HAP-1 (cell line): ENCODE data around the gene PRKCH.
"Not testable (repeated sequence)": the region's sequence is repeated elsewhere in the genome, so short reads cannot be mapped to it uniquely, and the experiment has no call there.

Experiments
- DNase-seq, 2 experiments: peaks; one replicate each; pipeline ENCODE4 v3.0.0-alpha.2; 2016 to 2020; ENCODE audit warnings: low spot score in 2 of 2
- H3K27me3 ChIP-seq: fragments of 250-450 bp; sonication (Bioruptor Pico); 2 replicates; pipeline ENCODE4 v1.5.1; 2020; ENCODE audit warnings: low read depth, mild to moderate bottlenecking, moderate library complexity
- H3K36me3 ChIP-seq: fragments of 250-450 bp; sonication (Bioruptor Pico); replicated peaks from 2 replicates; pipeline ENCODE4 v1.5.1; 2020; ENCODE audit warnings: mild to moderate bottlenecking
- H3K4me1 ChIP-seq: fragments of 250-450 bp; sonication (Bioruptor Pico); 2 replicates; pipeline ENCODE4 v1.5.1; 2020; ENCODE audit warnings: mild to moderate bottlenecking
- H3K4me3 ChIP-seq: fragments of 250-450 bp; sonication (Bioruptor Pico); 2 replicates; pipeline ENCODE4 v1.5.1; 2020; ENCODE audit warnings: mild to moderate bottlenecking, moderate library complexity
- H3K9me3 ChIP-seq: fragments of 250-450 bp; sonication (Bioruptor Pico); 2 replicates; pipeline ENCODE4 v1.5.1; 2020; ENCODE audit warnings: mild to moderate bottlenecking, moderate library complexity
- in situ Hi-C: fragments of 300-500 bp; cut with MboI; formaldehyde crosslinking; loops from 3 replicates; pipeline ENCODE4 v1.14.3; 2020; ENCODE audit warnings: low sequenced_read_pairs, inconsistent platforms, mixed read lengths

PRKCH gene

DNA sequence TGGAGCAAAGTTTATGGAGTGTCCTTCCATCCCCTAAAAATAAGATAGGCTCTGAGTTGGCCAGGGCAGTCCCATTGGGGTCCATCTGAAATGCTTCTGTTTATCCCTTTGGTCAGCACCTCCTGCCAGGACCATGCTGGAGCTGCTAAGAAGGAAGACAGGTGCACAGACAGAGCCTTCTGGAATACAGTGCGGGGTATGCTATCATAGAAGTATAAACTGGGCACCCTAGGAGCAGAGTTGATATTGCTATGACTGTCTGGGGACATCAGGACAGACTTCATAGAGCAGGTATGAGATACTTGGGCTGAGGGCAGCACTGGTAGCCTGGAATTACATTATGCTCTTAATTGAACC, 203.5 kb downstream of the PRKCH start:
- peaks cover 15% of the 10 kb centered on the region for H3K4me1 ChIP-seq
- peaks cover 4% of the 10 kb centered on the region for H3K9me3 ChIP-seq
- peaks cover 84% of the 10 kb centered on the region for H3K27me3 ChIP-seq
- DNase-seq, result no peak
- no peaks in the 10 kb centered on the region for H3K36me3 ChIP-seq
- in situ Hi-C loops, result no loop called here
- H3K4me3 ChIP-seq, result no peak overlapping the region

DNA sequence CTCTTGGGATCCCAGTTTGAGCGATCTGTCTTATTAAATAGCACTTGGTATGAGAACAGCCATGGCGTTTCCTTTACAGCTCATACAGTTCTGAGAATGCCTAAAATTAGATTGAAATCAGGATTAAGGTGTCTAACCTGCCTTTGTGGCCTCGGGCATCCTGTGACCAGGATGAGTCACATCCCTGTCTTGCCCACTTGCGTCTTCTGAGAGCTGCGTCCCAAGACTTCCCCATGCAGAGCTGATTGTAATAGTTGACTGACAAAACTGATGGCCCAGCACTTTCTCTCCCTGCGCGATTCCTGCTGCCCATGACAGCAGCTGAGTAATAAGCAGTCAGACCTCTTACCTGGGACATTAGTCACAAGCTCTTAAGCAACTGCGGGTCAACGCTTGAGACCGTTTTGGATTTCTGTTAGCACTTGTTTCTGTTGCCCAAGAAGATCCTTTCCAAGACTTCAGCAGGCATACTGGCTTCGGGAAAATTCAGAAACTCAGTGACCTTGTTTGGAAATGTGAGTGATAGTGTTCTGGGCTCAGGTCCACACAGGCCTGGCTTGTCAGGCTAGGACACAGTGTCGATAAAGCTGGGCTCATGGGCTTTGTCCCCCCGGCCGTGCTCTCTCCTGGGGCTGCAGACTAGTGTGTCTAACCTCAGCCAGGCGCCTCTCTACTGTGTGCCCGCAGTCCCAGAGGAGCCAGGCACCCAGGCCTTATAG, 204.1 kb downstream of the PRKCH start:
- no peaks in the 10 kb centered on the region for H3K36me3 ChIP-seq
- no peak overlapping the region for H3K4me3 ChIP-seq
- no peak for DNase-seq
- in situ Hi-C loops, result no loop called here
- H3K27me3 ChIP-seq, result peaks cover 84% of the 10 kb centered on the region
- peaks cover 15% of the 10 kb centered on the region for H3K4me1 ChIP-seq
- H3K9me3 ChIP-seq, result peaks cover 4% of the 10 kb centered on the region

- no peak overlapping the region for H3K4me3 ChIP-seq
- peaks cover 4% of the 10 kb centered on the region for H3K9me3 ChIP-seq
- peaks cover 84% of the 10 kb centered on the region for H3K27me3 ChIP-seq
- H3K36me3 ChIP-seq, result no peaks in the 10 kb centered on the region
- DNase-seq, result no peak
- peaks cover 15% of the 10 kb centered on the region for H3K4me1 ChIP-seq
- in situ Hi-C loops, result no loop called here
These were observed 205.3 kb downstream of the PRKCH start for GRCh38 chr14:61526405-61527312.

DNA sequence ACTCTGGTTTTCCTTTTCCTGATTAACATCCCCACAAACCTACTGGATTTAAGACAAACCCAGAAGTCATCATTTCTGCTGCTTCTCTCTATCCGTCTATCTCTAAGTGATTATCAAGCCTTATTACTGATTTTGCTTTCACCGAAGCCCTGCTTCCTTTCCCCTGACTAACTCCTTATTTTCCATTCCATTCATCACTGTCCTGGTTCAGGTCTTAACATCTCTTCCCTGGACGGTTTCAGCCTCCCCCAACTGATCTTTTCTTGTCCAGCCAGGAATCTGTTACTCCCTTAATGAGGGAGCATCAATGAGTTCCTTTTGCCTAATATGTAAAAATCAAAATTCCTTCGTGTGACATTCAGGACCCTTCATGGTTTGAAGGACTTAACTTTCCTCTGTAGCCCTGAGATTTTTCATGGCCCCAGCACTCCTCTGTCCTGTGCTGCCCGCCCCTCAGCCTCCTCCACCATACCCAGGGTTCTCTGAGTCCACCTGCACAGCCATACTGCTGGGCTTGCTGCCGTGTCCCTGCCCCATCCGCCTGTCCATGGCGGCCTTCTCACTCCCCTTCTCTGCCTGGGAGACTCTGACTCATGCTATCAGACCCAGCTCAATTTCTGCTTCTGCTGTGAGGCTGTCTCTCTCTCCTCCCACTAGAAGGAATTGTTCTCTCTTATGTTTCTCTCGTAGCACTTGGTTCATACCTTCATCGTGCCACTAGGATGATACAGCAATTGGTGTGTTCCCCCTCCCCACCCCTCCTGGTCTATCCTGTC, 206.1 kb downstream of the PRKCH start:
- peaks cover 84% of the 10 kb centered on the region for H3K27me3 ChIP-seq
- no peak for DNase-seq
- no peaks in the 10 kb centered on the region for H3K36me3 ChIP-seq
- peaks cover 2% of the 10 kb centered on the region for H3K9me3 ChIP-seq
- peaks cover 15% of the 10 kb centered on the region for H3K4me1 ChIP-seq
- H3K4me3 ChIP-seq, result no peak overlapping the region
- in situ Hi-C loops, result no loop called here

DNA sequence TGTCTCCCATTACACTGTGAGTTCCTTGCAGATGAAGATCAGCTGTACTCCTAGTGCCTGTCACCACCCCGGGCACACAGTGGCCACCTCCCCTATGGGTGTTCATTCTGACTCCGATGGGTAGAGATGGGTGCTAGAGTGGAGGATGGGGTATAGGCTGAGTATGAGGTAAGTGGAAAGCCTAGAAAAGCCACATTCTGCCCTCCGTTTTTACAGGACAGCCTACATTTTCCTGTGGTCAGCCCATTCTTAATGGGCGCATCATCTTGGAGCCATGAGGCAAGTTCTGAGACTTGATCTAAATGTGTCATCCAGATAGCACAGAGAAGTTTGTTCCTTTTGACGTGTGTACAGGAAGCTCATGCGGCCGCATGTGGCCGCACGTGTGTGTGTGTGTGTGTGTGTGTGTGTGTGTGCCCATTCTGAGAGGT, 207.2 kb downstream of the PRKCH start:
- in situ Hi-C loops, result no loop called here
- no peaks in the 10 kb centered on the region; the same call in 1 of the 2 replicates for H3K9me3 ChIP-seq

GRCh38 chr14:61529360-61529759, 208.0 kb downstream of the PRKCH start:
- H3K27me3 ChIP-seq, result peaks cover 91% of the 10 kb centered on the region
- H3K36me3 ChIP-seq, H3K4me3 ChIP-seq, DNase-seq, in situ Hi-C loops, H3K9me3 ChIP-seq, H3K4me1 ChIP-seq: not testable (repeated sequence)

More for the DNA sequence above, 207.2 kb downstream of the PRKCH start:
- no peak overlapping the region for H3K4me3 ChIP-seq
- H3K27me3 ChIP-seq, result peaks cover 84% of the 10 kb centered on the region
- no peaks in the 10 kb centered on the region for H3K36me3 ChIP-seq
- DNase-seq, result no peak
- H3K4me1 ChIP-seq, result peaks cover 13% of the 10 kb centered on the region

DNA sequence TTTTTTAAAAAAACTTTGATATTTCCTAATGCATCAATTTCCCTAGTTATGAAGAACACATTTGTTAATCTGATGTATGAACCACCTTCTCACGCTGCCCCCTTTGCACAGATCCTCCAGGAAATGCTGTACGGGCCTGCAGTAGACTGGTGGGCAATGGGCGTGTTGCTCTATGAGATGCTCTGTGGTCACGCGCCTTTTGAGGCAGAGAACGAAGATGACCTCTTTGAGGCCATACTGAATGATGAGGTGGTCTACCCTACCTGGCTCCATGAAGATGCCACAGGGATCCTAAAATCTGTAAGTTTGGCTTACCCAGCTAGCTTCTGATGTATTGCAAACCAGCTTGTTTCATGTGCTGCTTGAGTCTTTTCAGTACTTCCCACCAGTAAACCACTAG, 208.9 kb downstream of the PRKCH start:
- in situ Hi-C loops, result no loop called here
- no peaks in the 10 kb centered on the region; the same call in 1 of the 2 replicates for H3K9me3 ChIP-seq
- peaks cover 95% of the 10 kb centered on the region for H3K27me3 ChIP-seq
- H3K4me1 ChIP-seq, result peaks cover under 1% of the 10 kb centered on the region; the same call in 1 of the 2 replicates
- H3K36me3 ChIP-seq, result no peaks in the 10 kb centered on the region
- H3K4me3 ChIP-seq, result no peak overlapping the region
- DNase-seq, result no peak

DNA sequence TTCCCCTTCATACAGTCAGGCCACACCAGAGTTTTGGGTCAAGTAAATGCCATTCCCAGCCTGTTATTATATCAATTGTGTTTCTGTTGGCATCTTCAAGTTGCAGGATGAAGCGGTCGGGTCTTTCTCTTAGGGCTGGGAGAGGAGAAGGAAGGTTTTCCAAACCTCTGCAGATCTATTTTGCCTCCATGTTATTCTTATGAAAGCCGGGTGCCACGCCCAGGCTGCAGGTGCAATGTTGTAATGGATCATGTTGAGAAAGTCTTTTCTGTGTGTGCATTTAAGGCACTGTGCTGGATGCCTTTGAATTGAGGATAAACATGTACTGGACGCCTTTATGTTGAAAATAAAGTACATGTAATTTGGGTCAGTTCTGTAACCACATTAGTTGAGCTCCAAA, 209.5 kb downstream of the PRKCH start:
- H3K36me3 ChIP-seq, result no peaks in the 10 kb centered on the region
- no peak overlapping the region for H3K4me3 ChIP-seq
- peaks cover 95% of the 10 kb centered on the region for H3K27me3 ChIP-seq
- DNase-seq, result no peak
- no peaks in the 10 kb centered on the region; the same call in 1 of the 2 replicates for H3K9me3 ChIP-seq
- H3K4me1 ChIP-seq, result no peaks in the 10 kb centered on the region
- in situ Hi-C loops, result no loop called here

GRCh38 chr14:61531465-61532122, 210.2 kb downstream of the PRKCH start:
- Histone ChIP-seq H3K36me3 (no peaks in the 10 kb centered on the region), H3K4me1 (no peaks in the 10 kb centered on the region)
- in situ Hi-C loops, result no loop called here

GRCh38 chr14:61532123-61532505, 210.7 kb downstream of the PRKCH start:
- Histone ChIP-seq H3K27me3 (peaks cover 95% of the 10 kb centered on the region), H3K4me1 (peaks cover 1% of the 10 kb centered on the region; the same call in 1 of the 2 replicates), H3K9me3 (no peaks in the 10 kb centered on the region; the same call in 1 of the 2 replicates), H3K4me3 (no peak overlapping the region), H3K36me3 (no peaks in the 10 kb centered on the region)
- in situ Hi-C loops, result no loop called here
- no peak for DNase-seq

More at GRCh38 chr14:61531465-61532122, 210.2 kb downstream of the PRKCH start:
- no peak for DNase-seq
- peaks cover 95% of the 10 kb centered on the region for H3K27me3 ChIP-seq
- no peaks in the 10 kb centered on the region; the same call in 1 of the 2 replicates for H3K9me3 ChIP-seq
- H3K4me3 ChIP-seq, result no peak overlapping the region

- H3K4me3 ChIP-seq, result no peak overlapping the region
- H3K4me1 ChIP-seq, result peaks cover 8% of the 10 kb centered on the region
- in situ Hi-C loops, result no loop called here
- no peak for DNase-seq
- no peaks in the 10 kb centered on the region for H3K36me3 ChIP-seq
- peaks cover 90% of the 10 kb centered on the region for H3K27me3 ChIP-seq
- H3K9me3 ChIP-seq, result no peaks in the 10 kb centered on the region; the same call in 1 of the 2 replicates
These were observed 211.4 kb downstream of the PRKCH start for GRCh38 chr14:61532763-61533162.

- in situ Hi-C loops, result no loop called here
- H3K4me3 ChIP-seq, result no peak overlapping the region
- H3K27me3 ChIP-seq, result peaks cover 84% of the 10 kb centered on the region
- peaks cover 13% of the 10 kb centered on the region for H3K4me1 ChIP-seq
- no peak for DNase-seq
- no peaks in the 10 kb centered on the region; the same call in 1 of the 2 replicates for H3K9me3 ChIP-seq
- no peaks in the 10 kb centered on the region for H3K36me3 ChIP-seq
These were observed 212.3 kb downstream of the PRKCH start for GRCh38 chr14:61533513-61534255.
